ENCODE results near the gene B3GALT6. TPM values are rescaled to one million over a fixed set of nuclear protein-coding genes. Genes with fewer than 3 reads are reported as not detected.

The B3GALT6 gene
- total and polyA plus RNA-seq, 2 donors (not counting 1 experiment from before 2014, with no cell fraction given): 17.9 to 19.3 TPM

DNA sequence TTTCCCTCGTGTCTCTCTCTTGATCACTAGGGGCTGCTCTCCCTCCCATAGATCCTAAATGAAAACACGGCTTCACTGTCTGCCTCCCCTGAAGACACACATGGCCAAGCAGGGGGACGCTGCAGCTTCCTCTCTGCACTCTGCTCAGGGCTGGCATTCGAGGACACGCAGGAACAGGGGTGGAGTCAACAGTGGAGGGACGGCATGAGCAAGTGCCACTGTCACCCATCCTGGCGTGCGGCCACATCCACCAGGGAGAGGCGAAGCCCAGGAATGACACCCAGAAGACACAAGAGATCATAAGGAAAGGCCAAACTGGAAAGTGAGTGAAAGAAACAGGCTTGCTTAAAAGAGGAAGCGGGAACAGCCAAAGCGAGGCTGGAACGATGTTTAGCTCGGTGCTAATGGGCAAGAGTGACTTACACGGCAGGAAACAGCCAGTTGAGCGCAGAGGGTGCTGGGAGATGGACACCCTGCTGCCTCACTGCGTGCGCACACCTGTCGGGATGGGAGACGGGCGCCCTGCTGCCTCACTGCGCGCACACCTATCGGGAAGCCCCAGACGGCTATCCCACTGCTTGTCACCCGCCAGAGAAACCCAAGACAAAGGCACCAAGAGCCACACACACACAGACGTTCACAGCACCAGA lies 28.0 kb downstream of the B3GALT6 start:
- Histone ChIP-seq H3K4me2 (ENCODE audit: extremely low read depth, insufficient read depth, low read length) (no peak overlapping the region), H3K79me2 (ENCODE audit: control insufficient read depth, insufficient read depth, low read length) (peaks cover 45% of the 10 kb centered on the region), H3K27ac (ENCODE audit: insufficient read depth, low read length) (peak overlapping the region; percentile 23), H3K4me1 (ENCODE audit: control insufficient read depth, extremely low read depth, insufficient read depth, low read length) (peaks cover 9% of the 10 kb centered on the region), H3K36me3 (ENCODE audit: control insufficient read depth, insufficient read depth, low read length) (peaks cover 36% of the 10 kb centered on the region), H2AFZ (ENCODE audit: low read length) (no peak overlapping the region), H4K20me1 (ENCODE audit: control insufficient read depth, extremely low read depth, insufficient read depth, low read length) (no peaks in the 10 kb centered on the region), H3K4me3 (replicated peaks in 1 of 4; ENCODE audit: control extremely low read depth in 1 of 4, insufficient read depth in 1 of 4, low read depth in 3 of 4, low read length in 4 of 4) (no peak overlapping the region), H3K9me3 (ENCODE audit: control insufficient read depth, insufficient read depth, low read depth, low read length) (no peaks in the 10 kb centered on the region), H3K27me3 (ENCODE audit: control insufficient read depth, insufficient read depth, low read length) (no peaks in the 10 kb centered on the region), H3K9ac (ENCODE audit: insufficient read depth, low read length) (no peak overlapping the region)
- TF ChIP-seq, protein P1, sequence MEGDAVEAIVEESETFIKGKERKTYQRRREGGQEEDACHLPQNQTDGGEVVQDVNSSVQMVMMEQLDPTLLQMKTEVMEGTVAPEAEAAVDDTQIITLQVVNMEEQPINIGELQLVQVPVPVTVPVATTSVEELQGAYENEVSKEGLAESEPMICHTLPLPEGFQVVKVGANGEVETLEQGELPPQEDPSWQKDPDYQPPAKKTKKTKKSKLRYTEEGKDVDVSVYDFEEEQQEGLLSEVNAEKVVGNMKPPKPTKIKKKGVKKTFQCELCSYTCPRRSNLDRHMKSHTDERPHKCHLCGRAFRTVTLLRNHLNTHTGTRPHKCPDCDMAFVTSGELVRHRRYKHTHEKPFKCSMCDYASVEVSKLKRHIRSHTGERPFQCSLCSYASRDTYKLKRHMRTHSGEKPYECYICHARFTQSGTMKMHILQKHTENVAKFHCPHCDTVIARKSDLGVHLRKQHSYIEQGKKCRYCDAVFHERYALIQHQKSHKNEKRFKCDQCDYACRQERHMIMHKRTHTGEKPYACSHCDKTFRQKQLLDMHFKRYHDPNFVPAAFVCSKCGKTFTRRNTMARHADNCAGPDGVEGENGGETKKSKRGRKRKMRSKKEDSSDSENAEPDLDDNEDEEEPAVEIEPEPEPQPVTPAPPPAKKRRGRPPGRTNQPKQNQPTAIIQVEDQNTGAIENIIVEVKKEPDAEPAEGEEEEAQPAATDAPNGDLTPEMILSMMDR (conservative IDR thresholded peaks at IDR 0.05 in 1 of 2, IDR thresholded peaks at IDR 0.05 in 1 of 2; ENCODE audit: low read depth in 1 of 2, low read length in 2 of 2): no peak
- TF ChIP-seq EZH2 (IDR thresholded peaks at IDR 0.05; ENCODE audit: low read length, missing control alignments): no peak
- DNase-seq (ENCODE audit: low read depth in 2 of 2): no peak

DNA sequence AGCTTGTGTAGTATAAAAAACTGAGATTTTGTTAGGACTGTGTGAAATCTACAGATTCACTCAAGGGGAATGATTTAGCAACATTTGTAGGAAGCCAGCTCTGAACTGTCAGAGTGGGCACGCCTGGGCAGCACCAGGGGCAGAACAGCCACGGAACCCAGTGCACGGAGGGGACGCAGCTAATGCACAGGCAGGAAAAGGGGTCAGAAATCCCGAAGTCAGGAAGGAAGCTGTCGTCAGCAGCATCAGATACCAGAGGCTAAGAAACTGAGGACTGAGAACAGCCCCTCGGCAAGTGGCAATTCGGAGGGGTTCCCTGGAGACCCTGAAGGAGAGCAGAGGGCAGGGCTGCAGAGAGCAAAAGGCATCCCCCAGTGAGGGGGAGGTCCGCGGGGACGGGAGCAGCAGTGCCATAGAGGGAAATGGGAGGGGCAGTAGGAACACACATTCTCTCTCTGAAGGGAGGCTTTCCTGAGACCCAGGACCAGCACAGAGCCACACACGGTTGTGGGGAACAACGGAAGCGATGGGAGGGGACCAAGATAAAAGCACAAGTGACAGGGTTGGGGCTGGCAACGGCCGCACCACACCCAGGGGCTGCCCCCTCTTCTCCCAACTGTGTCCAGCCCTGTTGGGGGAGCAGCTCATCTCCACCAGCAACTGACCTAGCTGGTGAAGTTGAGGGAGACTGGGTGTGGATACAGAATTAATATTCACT lies 29.0 kb downstream of the B3GALT6 start:
- H3K4me3 ChIP-seq (replicated peaks in 1 of 4; ENCODE audit: control extremely low read depth in 1 of 4, insufficient read depth in 1 of 4, low read depth in 3 of 4, low read length in 4 of 4): no peak overlapping the region
- H4K20me1 ChIP-seq (ENCODE audit: control insufficient read depth, extremely low read depth, insufficient read depth, low read length): no peaks in the 10 kb centered on the region
- H3K4me1 ChIP-seq (ENCODE audit: control insufficient read depth, extremely low read depth, insufficient read depth, low read length): peaks cover 17% of the 10 kb centered on the region
- peak overlapping the region; percentile 5 for H3K27ac ChIP-seq (ENCODE audit: insufficient read depth, low read length)
- no peak overlapping the region for H2AFZ ChIP-seq (ENCODE audit: low read length)
- no peak for DNase-seq (ENCODE audit: low read depth in 2 of 2)
- H3K4me2 ChIP-seq (ENCODE audit: extremely low read depth, insufficient read depth, low read length): no peak overlapping the region
- no peak overlapping the region for H3K9ac ChIP-seq (ENCODE audit: insufficient read depth, low read length)
- no peaks in the 10 kb centered on the region for H3K27me3 ChIP-seq (ENCODE audit: control insufficient read depth, insufficient read depth, low read length)
- H3K36me3 ChIP-seq (ENCODE audit: control insufficient read depth, insufficient read depth, low read length): peaks cover 31% of the 10 kb centered on the region
- TF ChIP-seq, protein P1 (conservative IDR thresholded peaks at IDR 0.05 in 1 of 2, IDR thresholded peaks at IDR 0.05 in 1 of 2; ENCODE audit: low read depth in 1 of 2, low read length in 2 of 2): no peak
- no peak for TF ChIP-seq EZH2 (IDR thresholded peaks at IDR 0.05; ENCODE audit: low read length, missing control alignments)
- no peaks in the 10 kb centered on the region for H3K9me3 ChIP-seq (ENCODE audit: control insufficient read depth, insufficient read depth, low read depth, low read length)
- H3K79me2 ChIP-seq (ENCODE audit: control insufficient read depth, insufficient read depth, low read length): peaks cover 48% of the 10 kb centered on the region

DNA sequence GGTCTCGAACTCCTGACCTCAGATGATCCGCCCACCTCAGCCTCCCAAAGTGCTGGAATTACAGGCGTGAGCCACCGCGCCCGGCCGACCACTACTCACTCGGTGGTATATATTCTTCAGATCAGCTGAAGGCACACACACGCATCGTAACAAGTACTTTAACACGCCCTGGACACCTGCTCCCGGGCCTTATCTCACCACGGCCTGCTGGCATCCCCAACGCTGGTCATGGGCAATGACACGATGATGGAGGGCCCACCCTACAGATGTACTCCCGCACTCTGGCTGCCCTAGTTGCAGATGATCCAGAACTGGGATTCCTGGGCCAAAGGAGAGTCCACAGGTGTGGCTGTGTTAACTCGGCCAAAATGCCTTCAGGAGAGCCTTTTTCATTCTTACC lies 30.0 kb downstream of the B3GALT6 start:
- Histone ChIP-seq H4K20me1 (ENCODE audit: control insufficient read depth, extremely low read depth, insufficient read depth, low read length) (no peaks in the 10 kb centered on the region), H3K4me2 (ENCODE audit: extremely low read depth, insufficient read depth, low read length) (no peak overlapping the region), H3K4me1 (ENCODE audit: control insufficient read depth, extremely low read depth, insufficient read depth, low read length) (peaks cover 19% of the 10 kb centered on the region), H3K27ac (ENCODE audit: insufficient read depth, low read length) (no peak overlapping the region), H3K36me3 (ENCODE audit: control insufficient read depth, insufficient read depth, low read length) (peaks cover 29% of the 10 kb centered on the region), H2AFZ (ENCODE audit: low read length) (no peak overlapping the region), H3K4me3 (replicated peaks in 1 of 4; ENCODE audit: control extremely low read depth in 1 of 4, insufficient read depth in 1 of 4, low read depth in 3 of 4, low read length in 4 of 4) (no peak overlapping the region), H3K79me2 (ENCODE audit: control insufficient read depth, insufficient read depth, low read length) (peaks cover 49% of the 10 kb centered on the region), H3K27me3 (ENCODE audit: control insufficient read depth, insufficient read depth, low read length) (no peaks in the 10 kb centered on the region), H3K9ac (ENCODE audit: insufficient read depth, low read length) (no peak overlapping the region), H3K9me3 (ENCODE audit: control insufficient read depth, insufficient read depth, low read depth, low read length) (no peaks in the 10 kb centered on the region)
- TF ChIP-seq, protein P1 (conservative IDR thresholded peaks at IDR 0.05 in 1 of 2, IDR thresholded peaks at IDR 0.05 in 1 of 2; ENCODE audit: low read depth in 1 of 2, low read length in 2 of 2): no peak
- no peak for TF ChIP-seq EZH2 (IDR thresholded peaks at IDR 0.05; ENCODE audit: low read length, missing control alignments)
- DNase-seq (ENCODE audit: low read depth in 2 of 2): no peak

Measured in fibroblast of lung (primary cell).